Ishikawa (cell line): Measurements from ENCODE around the gene EVC2.

ENCODE experiments used
- CREB1 ChIP-seq: IDR thresholded peaks from 2 replicates; pipeline ENCODE4 v1.6.1; 2012; ENCODE audit warnings: low read depth
- EP300 ChIP-seq: IDR thresholded peaks from 2 replicates; pipeline ENCODE4 v1.6.1; 2012; ENCODE audit warnings: borderline replicate concordance
- MAX ChIP-seq: IDR thresholded peaks from 2 replicates; pipeline ENCODE4 v1.6.1; 2012

- TF ChIP-seq MAX (no peak), EP300 (no peak), CREB1 (no peak)
These were observed 14.0 kb upstream of the EVC2 start for GRCh38 chr4:5722328-5722727.
